ENCODE data around the gene OSBPL6.

DNA sequence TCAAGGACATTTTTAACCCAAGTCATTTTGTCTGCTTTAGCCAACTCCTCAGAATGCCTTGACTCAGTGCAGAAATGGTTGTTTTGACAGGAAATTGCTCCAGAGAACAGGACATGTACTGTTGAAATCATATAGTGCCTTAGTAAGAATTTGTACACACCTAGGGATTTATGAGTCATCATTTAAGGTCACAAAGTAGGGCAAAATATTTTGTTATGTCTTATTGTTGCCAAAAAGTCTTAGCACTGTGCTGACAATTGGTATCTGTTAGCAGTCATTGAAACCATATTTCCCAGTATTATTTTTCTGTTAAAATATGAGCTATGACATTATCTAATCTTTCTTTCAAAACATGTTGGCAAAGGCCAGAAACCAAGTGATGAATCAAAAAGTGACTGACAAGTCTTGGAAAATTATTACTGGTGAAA lies 104.5 kb downstream of the OSBPL6 start:
- TF ChIP-seq, protein P1, sequence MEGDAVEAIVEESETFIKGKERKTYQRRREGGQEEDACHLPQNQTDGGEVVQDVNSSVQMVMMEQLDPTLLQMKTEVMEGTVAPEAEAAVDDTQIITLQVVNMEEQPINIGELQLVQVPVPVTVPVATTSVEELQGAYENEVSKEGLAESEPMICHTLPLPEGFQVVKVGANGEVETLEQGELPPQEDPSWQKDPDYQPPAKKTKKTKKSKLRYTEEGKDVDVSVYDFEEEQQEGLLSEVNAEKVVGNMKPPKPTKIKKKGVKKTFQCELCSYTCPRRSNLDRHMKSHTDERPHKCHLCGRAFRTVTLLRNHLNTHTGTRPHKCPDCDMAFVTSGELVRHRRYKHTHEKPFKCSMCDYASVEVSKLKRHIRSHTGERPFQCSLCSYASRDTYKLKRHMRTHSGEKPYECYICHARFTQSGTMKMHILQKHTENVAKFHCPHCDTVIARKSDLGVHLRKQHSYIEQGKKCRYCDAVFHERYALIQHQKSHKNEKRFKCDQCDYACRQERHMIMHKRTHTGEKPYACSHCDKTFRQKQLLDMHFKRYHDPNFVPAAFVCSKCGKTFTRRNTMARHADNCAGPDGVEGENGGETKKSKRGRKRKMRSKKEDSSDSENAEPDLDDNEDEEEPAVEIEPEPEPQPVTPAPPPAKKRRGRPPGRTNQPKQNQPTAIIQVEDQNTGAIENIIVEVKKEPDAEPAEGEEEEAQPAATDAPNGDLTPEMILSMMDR (IDR thresholded peaks at IDR 0.05 in 8 of 11, conservative IDR thresholded peaks at IDR 0.05 in 3 of 11) = no peak
- TF ChIP-seq POLR2A (IDR thresholded peaks at IDR 0.05) = no peak
